Mucosa of gallbladder (tissue), 1 donor: ENCODE results near the gene C17orf67. TPM values are rescaled to one million over a fixed set of nuclear protein-coding genes. Genes with fewer than 3 reads are reported as not detected.

Experiments
- DNase-seq: peaks from one replicate; pipeline ENCODE4 v3.0.0-alpha.2; 2020; ENCODE audit warnings: low spot score
- total RNA-seq: library from RNA; stranded (reverse); gene quantifications from one replicate; pipeline ENCODE4 v1.2.1, GENCODE V29; 2021
- donor health status: DM: no; HTN: no; CAD: no.

The C17orf67 gene, protein sequence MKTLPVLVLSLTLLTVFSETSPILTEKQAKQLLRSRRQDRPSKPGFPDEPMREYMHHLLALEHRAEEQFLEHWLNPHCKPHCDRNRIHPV
- total RNA-seq, result 5.1 TPM

DNA sequence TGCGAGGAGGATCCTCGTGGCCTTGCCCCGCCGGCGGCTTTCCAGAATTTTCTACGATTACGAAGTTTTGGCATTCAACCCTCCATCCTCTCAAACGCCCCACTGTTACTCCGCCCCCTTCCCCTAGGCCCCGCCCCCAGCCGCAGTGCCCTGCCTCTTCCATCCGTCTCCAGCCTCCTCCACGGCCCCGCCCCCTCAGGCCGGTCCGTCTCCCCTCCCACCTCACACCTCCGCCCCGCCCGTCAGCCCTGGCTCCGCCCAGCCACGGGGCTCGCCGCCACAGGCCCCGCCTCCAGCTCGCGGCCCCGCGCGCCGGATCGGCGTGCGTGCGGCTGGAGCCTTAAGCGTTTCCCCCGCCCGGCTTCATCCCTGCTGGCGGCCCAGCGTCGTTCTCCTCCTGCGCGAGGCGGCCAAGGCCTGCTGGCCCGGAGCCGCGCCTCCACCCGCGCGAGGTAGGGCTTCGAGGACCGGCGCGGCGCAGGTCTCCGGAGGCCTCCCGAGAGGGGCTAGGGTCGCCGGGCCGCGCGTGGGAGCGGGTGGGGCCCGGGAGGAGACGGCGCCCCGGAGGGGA lies at the start of gene C17orf67, which contains the start of gene DGKE:
Gene C17orf67 (minus strand): TSS at position 112 of the 571 bp plus-strand sequence. CDS start 18,110 bp downstream, outside the sequence.
Gene DGKE (plus strand): TSS at position 343 of the 571 bp plus-strand sequence. CDS start 645 bp downstream, outside the sequence.
- peak; percentile 99 for DNase-seq

DNA sequence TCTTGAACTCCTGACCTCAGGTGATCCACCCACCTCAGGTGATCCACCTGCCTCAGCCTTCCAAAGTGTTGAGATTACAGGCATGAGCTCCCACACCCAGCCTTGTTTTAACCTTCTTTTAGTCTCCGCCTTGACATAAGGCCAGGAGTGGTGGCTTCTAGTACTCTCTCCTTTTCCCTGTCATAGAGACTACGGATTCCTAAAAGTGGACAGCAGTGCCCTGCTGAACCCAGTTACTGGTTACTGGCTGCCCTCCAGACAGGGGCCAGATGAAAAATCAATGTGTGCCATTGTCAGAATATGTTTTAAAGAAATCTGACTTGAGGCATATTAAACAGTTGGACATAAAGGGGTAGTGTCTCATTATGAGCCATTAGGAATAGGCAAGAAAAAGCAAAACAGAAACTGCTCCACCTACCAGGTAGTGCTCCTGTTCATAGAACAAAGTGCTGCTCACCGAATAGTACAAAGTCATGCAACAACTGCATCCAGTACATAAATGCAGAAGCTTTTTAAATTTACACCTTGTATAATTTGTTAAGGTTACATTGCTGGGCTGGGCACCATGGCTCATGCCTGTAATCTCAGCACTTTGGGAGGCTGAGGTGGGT lies 48.1 kb upstream of the C17orf67 start:
- DNase-seq, result peak; percentile 37

DNA sequence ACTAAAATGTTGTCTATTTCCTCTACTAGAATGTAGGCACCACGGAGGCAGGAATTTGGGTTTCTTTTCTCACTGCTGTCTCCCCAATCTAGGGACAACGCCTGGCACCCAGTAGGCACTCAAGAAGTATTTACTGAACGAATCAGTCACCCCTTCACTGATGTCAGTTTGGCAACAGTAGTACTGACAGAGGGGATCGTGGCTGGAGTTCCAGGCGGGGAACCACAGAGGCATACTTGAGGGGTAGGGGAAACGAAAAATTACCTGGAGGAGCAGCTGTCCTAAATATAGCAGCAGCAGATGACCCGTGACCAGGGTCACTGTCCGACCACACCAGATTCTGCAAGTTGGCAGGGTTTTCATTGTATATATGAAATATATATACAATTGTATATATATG lies 46.9 kb upstream of the C17orf67 start:
- DNase-seq, result no peak

DNA sequence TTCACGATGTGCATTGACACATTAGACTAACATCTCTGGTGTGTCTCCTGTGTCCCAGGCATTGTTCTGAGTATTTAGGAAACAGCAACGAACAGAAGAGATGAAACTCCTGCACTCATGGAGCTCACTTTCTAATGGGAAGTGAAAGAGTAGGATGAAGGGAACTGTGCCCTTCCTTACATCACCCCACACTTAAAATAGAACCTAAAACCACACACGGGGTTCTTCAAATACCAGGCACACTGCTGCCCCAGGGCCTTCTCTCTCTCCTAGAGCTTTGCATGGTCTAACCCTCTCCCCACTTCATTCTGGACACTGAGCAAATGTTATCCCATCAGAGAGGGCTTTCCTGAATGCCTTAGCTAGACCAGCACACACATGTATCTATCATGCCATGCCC lies 46.4 kb upstream of the C17orf67 start:
- no peak for DNase-seq

DNA sequence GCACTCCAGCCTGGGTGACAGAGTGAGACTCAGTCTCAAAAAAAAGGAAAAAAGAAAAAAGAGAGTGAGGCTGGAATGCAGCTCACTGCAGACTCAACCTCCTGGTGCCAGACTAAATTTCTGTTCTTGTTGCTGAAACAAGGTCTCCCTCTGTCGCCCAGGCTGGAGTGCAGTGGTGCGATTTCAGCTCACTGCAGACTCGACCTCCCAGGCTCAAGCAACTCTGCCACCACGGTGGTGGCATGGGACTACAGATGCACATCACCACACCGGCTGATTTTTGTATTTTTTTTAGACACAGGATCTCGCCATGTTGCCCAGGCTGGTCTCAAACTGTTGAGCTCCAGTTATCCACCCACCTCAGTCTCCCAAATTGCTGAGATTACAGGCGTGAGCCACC lies 45.6 kb upstream of the C17orf67 start:
- DNase-seq, result no peak

DNA sequence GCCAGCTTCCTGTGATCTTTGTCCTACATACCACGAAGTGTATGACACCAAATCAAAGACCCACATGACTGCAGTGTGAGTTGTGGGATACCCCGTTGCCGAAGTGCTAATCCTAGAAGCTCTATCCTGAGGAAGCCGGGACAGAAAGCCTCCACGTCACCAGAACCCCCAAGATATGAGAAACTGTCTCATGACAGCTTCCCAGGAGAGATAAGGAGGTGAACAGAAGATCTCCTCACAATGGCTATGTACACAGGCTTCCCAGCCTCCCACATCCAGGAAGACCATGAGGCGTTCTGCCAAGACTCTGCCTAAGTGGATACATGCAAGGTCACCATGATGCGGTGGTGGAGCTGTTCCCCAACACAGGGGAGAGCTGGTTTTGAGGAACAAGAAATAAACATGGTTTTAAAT lies 43.1 kb upstream of the C17orf67 start:
- peak; percentile 36 for DNase-seq

DNA sequence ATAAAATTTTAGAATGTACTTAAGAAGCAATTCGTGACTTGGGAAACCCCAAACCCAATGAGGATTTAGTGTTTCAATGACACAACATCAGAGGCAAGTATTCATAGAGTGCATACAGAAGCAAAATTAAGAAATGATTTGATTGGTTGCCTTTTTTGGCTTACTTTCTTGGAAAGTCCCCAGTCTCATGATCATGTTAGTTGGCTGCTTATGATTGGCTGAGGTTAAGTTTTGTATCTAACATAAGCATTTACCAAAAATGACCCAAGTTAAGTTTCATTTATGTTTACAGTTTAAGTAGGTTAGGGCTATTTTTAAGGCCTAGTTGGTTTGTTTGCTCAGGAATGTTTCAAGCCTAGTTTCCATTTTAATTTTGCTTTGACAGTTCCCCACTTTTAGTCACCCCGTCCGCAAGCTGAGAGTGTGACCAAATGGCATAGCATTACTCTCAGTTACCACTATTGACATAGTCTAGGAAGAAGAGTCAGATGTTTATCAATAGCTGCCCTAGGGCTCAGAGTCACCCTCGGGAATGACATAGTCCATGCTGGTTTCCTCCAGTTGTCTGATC lies 36.4 kb upstream of the C17orf67 start:
- no peak for DNase-seq

DNA sequence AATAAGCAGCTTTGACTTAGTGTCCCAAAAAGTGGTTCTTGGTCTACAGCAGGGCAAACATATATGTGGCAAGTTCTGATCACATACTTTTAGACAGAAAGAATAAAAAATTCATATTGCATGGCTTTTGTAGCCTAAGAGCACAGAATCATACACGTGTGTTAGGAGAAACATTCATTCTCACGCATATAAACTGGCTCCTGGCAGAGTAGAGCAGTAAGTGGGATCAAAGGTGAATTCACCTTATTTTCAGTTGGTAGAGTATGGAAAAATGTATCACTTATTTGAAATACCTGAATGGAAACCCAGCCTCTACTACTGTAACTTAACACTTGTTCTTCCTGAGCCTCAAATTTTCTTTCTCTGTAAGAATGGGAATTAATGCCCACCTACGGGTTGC lies 35.0 kb upstream of the C17orf67 start:
- DNase-seq, result no peak

DNA sequence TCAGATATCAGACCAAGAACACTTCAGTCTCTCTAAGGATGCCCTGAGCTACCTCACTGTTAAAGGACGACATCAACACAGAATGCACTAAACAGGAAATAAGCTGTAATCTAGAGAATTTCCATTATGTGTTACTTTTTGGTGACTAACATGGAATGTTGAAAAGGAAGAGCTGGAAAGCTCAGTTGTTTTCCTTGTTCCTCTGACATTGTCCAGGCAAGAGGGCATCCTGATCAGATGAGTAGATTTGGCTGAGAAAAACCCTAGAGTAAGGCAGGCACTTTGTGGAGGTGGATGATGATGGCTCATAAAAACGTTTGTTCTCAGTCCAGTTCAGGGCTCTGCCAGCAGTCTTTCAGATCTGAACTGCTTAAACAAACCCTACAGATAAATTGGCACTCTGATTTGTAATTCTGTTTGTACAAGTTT lies 34.2 kb upstream of the C17orf67 start:
- DNase-seq, result no peak

DNA sequence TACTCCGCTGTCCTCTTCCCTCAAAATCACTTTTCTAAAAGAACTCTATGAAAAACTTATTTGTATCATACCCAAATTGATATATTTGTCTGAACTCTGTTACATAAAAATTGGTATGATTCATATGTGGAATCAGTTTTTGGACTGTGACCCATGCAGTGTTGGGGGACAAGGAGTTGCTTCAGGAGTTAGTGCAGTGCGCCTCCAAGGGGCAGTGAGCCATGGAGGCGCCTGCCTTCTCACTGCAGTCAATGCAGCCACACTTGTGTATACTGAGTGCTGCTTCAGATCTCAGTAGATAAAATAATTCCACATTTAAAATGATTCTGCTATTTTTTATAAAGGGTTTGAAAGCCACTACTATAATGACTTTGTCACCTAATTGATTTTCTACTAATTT lies 32.8 kb upstream of the C17orf67 start:
- DNase-seq, result no peak

DNA sequence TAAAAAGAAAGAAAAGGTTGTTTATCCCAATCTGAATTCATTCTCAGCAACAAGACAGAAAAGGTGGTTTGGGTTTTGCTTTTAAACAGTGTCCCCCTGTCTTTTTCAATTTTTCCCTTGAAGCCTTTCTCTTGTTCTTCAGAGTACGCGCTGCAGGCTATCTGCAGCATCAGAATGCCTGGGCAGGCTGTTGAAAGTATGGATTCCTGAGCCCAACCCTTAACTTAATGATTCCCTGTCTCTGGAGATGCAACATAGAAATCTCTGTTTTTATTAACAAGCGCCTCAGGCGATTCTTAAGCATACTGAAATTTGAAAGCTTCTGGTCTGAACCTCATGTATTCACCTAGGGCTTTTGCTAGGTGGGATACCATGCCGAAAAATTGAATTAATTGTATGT lies 32.4 kb upstream of the C17orf67 start:
- no peak for DNase-seq

DNA sequence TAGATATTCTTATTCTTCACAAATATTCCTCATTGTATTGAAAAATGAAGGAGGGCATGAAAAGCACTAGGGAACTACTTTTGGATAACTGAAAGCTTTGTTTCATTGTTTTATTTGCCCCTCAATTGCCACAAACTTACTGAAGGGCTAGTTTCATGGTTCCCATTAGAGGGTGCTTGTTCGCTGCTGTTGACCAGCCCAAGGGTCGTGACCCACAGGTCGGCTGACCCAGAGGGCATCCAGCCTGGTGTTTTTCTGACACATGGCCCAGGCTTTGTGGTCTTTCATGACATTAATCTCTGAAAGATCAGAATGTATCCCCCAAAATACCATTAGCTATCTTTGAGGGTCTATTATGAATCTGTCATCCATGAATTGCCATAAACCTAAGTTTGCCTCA lies 30.3 kb upstream of the C17orf67 start:
- no peak for DNase-seq

DNA sequence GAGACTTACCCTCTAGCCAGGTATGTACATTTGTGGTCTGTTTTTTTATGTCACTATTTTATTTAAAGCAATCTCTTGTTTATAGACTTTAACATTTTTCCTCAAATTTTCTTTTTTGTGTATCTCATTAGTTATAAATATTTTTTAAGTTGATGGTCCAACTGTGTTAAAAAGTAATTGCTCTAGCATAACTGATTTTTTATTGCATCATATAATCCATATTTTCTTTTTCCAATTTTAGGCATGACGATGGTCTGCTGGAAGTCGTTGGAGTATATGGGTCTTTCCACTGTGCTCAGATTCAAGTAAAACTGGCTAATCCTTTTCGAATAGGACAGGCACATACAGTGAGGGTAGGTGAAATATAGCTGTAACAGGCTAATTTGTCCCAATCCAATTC lies 28.2 kb upstream of the C17orf67 start:
- DNase-seq, result no peak

DNA sequence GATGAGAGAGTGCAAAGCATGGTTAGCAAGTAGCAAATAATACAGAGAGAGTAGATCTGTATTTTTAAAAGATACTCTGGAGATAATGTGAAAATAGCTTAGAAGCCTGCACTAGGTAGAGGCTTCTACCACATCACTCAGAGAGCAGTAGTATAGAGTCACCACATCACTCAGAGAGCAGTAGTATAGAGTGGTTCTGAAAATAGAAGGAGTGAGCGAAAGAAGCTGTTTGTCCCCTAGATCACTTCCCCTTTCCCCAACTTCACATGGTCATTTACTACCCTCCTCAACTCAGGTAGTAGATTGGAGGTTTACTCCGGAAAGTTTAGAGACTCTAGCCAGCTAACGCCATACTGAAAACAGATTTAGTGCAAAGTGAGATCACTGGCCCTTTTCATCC lies 17.3 kb upstream of the C17orf67 start:
- no peak for DNase-seq

DNA sequence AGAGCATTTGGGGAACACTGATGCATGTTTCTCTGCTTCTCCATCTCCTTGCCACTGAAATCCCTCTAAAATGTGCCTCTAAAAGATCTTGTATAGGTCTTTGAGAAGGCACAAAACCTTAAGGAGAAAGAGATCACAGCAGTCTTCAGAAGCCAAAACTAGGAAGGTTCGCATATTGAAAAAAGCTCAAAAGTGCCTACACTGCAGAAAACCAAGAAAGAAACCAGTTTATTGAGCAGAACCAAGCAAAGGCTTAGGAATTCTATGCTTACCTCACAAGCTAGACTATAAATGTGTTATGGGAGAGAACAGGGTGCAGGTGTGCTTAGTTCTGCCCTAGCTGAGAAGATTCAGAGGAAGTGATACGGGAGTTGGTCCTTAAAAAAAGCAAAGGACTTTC lies 16.9 kb upstream of the C17orf67 start:
- DNase-seq, result no peak

DNA sequence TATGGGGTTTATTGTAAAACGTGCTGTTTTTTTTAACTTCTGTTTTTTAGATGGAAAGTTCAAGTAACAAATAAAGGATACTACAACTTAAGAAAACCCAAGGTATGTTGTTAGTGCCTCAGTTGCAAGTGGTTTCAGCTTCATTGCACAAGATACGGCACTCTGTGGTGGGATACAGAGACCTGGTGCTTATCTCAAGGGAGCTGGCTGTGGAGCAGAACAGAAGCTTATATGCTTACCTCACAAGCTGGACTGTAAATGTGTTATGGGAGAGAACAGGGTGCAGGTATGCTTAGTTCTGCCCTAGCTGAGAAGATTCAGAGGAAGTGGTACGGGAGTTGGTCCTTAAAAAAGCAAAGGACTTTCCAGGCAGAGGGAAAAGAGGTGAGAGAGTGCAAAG lies 15.4 kb upstream of the C17orf67 start:
- DNase-seq, result no peak

DNA sequence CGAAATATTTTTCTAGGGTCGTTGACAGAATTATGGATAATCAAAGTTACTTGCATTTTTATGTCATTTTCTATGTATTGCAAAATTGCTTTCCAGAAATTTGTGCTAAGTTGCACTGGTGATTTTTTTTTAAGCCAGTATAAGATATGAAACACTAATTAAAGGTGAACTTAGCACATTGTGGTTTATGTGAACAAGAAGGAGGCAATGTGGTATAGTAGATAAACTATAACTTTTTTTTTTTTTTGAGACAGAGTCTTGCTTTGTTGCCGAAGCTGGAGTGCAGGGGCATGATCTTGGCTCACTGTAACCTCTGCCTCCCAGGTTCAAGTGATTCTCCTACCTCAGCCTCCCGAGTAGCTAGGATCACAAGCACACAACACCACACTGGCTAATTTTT lies 13.4 kb upstream of the C17orf67 start:
- no peak for DNase-seq

DNA sequence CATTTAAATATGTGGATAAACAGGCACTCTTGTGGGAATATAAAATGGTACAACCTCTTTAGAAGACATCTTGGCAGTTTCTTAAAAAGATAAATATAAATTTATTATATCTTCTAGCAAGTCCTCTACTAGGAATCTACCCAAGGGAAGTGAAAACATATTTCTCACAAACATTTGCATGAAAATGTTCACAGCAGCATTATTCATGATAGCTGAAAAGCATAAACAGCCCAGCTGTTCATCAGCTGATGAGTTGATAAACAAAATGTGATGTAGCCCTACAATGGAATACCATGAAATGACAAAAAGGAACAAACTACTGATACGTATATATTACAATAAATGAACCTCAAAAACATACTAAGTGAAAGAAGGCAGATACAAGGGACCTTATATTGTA lies 12.2 kb upstream of the C17orf67 start:
- no peak for DNase-seq

DNA sequence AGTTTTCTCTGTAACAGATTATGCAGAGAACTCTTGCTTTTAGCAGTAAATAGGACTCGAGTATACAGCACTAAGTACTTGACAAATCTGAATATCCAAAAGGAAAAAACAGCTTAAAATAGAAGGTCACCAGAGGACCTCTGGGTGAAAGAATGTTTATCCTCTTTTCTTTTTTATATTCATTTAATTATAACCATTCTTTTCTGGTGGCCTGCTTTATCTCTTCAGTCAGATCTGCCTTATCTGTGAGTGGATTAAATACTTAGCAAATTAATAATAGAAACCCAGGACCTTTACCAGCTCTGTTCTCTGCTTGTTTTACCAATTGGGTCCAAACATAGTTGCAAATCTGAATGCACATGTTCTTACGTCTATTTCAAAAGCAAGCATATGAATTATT lies 8.9 kb upstream of the C17orf67 start:
- DNase-seq, result no peak

DNA sequence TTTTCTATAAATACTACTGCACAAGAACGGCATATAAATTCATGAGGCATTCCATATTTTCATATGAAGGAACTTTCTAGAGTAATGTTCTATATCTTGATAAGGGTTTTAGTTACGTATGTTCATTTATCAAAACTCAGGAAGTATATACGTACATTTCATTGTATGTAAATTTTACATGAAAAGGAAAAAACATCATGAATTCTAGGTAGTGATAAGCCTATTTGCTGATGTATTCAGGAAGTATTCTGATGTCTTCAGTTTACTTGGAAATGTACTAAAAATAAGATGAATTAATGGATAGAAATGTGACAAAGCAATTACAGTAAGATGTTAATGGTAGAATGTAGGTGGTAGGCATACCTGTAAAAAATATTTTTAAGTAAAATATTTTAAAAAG lies 5.0 kb upstream of the C17orf67 start:
- no peak for DNase-seq

DNA sequence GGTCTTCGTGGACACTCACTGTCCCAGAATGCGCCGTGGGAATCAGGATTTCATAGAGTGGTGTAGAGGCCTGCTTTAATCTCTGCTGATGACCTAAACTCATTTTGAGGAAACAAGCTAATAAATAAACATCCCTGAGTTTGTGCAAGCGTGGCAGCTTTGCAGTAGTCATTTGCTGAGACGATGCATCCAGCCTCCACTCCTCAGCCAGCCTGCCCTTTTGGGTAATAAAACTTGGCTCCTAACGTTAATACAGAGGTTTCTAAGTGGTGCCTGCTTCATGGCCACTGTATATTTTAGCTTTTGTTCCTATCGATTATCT lies 1.5 kb upstream of the C17orf67 start:
- no peak for DNase-seq

DNA sequence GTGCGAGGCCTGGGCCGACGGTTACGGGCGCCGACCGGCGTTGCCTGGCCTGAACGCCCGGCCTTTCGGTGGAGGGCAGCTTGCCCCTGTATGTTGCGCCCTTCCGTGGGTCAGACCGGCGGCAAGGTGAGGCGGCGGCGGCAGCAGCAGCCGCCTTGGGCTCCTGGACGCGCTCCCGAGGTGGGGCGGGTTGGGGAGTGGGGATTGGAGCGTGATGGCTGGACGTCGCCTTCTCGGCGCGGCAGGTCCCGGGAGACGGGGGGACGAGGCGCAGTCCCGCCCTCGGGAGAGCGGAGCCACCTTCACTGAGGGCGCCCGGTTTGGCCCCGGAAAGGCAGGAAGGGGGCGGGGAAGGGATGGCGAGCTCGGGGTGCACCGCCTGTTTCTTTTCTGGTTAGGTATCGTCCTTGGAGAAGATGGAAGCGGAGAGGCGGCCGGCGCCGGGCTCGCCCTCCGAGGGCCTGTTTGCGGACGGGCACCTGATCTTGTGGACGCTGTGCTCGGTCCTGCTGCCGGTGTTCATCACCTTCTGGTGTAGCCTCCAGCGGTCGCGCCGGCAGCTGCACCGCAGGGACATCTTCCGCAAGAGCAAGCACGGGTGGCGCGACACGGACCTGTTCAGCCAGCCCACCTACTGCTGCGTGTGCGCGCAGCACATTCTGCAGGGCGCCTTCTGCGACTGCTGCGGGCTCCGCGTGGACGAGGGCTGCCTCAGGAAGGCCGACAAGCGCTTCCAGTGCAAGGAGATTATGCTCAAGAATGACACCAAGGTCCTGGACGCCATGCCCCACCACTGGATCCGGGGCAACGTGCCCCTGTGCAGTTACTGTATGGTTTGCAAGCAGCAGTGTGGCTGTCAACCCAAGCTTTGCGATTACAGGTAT lies 902 bp upstream of the C17orf67 start:
- DNase-seq, result peak; percentile 47
